Measurements from ENCODE around the gene GPS1. TPM values are rescaled to one million over a fixed set of nuclear protein-coding genes. Genes with fewer than 3 reads are reported as not detected.

The GPS1 gene
- total RNA-seq, 1 donor from 2014 or later: 102 TPM

GRCh38 chr17:82013772-82014321 lies 37.9 kb upstream of the GPS1 start:
- H3K36me3 Mint-ChIP-seq (ENCODE audit: low read depth, unreplicated experiment): no peaks in the 10 kb centered on the region
- H3K27me3 ChIP-seq (ENCODE audit: insufficient read depth, low read length): no peaks in the 10 kb centered on the region
- DNase-seq (ENCODE audit: low read depth): no peak
- no peaks in the 10 kb centered on the region for H3K9me3 ChIP-seq (ENCODE audit: insufficient read depth, low read depth, low read length)
- TF ChIP-seq EZH2 (IDR thresholded peaks at IDR 0.05; ENCODE audit: insufficient read depth, low read length) (no peak), CTCF (IDR thresholded peaks at IDR 0.05; ENCODE audit: insufficient read depth, low read depth, low read length) (no peak)
- no peak overlapping the region for H3K4me3 ChIP-seq (ENCODE audit: insufficient read depth, low read depth, low read length)
- H3K4me2 ChIP-seq (ENCODE audit: low read length): no peak overlapping the region
- H3K9ac ChIP-seq (ENCODE audit: low read length): no peak overlapping the region
- no peak overlapping the region for H3K27ac Mint-ChIP-seq (ENCODE audit: unreplicated experiment)
- H3K4me1 ChIP-seq (ENCODE audit: insufficient read depth, low read length): no peaks in the 10 kb centered on the region
- H3K27me3 Mint-ChIP-seq (ENCODE audit: low read depth, unreplicated experiment): no peaks in the 10 kb centered on the region
- no peaks in the 10 kb centered on the region for H3K79me2 ChIP-seq (ENCODE audit: insufficient read depth, low read length)
- FAIRE-seq: no peak
- H4K20me1 ChIP-seq (ENCODE audit: insufficient read depth, low read length): no peaks in the 10 kb centered on the region
- no peaks in the 10 kb centered on the region for H3K4me1 Mint-ChIP-seq (ENCODE audit: low read depth, unreplicated experiment)
- no peaks in the 10 kb centered on the region for H3K36me3 ChIP-seq (ENCODE audit: insufficient read depth, low read length)
- no peak overlapping the region for H3K4me3 Mint-ChIP-seq (ENCODE audit: unreplicated experiment)
- no peak overlapping the region for H3K27ac ChIP-seq (ENCODE audit: low read depth, low read length)
- H2AFZ ChIP-seq (ENCODE audit: low read depth, low read length): no peak overlapping the region
- H3K9me3 Mint-ChIP-seq (ENCODE audit: unreplicated experiment): no peaks in the 10 kb centered on the region

GRCh38 chr17:82014432-82014831 lies 37.3 kb upstream of the GPS1 start:
- Histone ChIP-seq H3K27ac (ENCODE audit: low read depth, low read length) (no peak overlapping the region), H3K9ac (ENCODE audit: low read length) (no peak overlapping the region), H3K36me3 (ENCODE audit: insufficient read depth, low read length) (no peaks in the 10 kb centered on the region), H3K4me2 (ENCODE audit: low read length) (no peak overlapping the region), H3K79me2 (ENCODE audit: insufficient read depth, low read length) (no peaks in the 10 kb centered on the region), H4K20me1 (ENCODE audit: insufficient read depth, low read length) (peaks cover 2% of the 10 kb centered on the region), H3K4me1 (ENCODE audit: insufficient read depth, low read length) (no peaks in the 10 kb centered on the region), H3K27me3 (ENCODE audit: insufficient read depth, low read length) (no peaks in the 10 kb centered on the region), H2AFZ (ENCODE audit: low read depth, low read length) (no peak overlapping the region), H3K9me3 (ENCODE audit: insufficient read depth, low read depth, low read length) (no peaks in the 10 kb centered on the region), H3K4me3 (ENCODE audit: insufficient read depth, low read depth, low read length) (no peak overlapping the region)
- no peaks in the 10 kb centered on the region for H3K27me3 Mint-ChIP-seq (ENCODE audit: low read depth, unreplicated experiment)
- H3K9me3 Mint-ChIP-seq (ENCODE audit: unreplicated experiment): no peaks in the 10 kb centered on the region
- H3K27ac Mint-ChIP-seq (ENCODE audit: unreplicated experiment): no peak overlapping the region
- DNase-seq (ENCODE audit: low read depth): no peak
- H3K4me1 Mint-ChIP-seq (ENCODE audit: low read depth, unreplicated experiment): no peaks in the 10 kb centered on the region
- H3K4me3 Mint-ChIP-seq (ENCODE audit: unreplicated experiment): no peak overlapping the region
- TF ChIP-seq CTCF (IDR thresholded peaks at IDR 0.05; ENCODE audit: insufficient read depth, low read depth, low read length): no peak
- TF ChIP-seq EZH2 (IDR thresholded peaks at IDR 0.05; ENCODE audit: insufficient read depth, low read length): no peak
- H3K36me3 Mint-ChIP-seq (ENCODE audit: low read depth, unreplicated experiment): no peaks in the 10 kb centered on the region
- FAIRE-seq: no peak

- H3K4me1 Mint-ChIP-seq (ENCODE audit: low read depth, unreplicated experiment): no peaks in the 10 kb centered on the region
- H2AFZ ChIP-seq (ENCODE audit: low read depth, low read length): no peak overlapping the region
- H3K36me3 Mint-ChIP-seq (ENCODE audit: low read depth, unreplicated experiment): no peaks in the 10 kb centered on the region
- no peaks in the 10 kb centered on the region for H3K27me3 Mint-ChIP-seq (ENCODE audit: low read depth, unreplicated experiment)
- H4K20me1 ChIP-seq (ENCODE audit: insufficient read depth, low read length): peaks cover 6% of the 10 kb centered on the region
- DNase-seq (ENCODE audit: low read depth): no peak
- no peak overlapping the region for H3K4me3 Mint-ChIP-seq (ENCODE audit: unreplicated experiment)
- no peaks in the 10 kb centered on the region for H3K9me3 ChIP-seq (ENCODE audit: insufficient read depth, low read depth, low read length)
- no peaks in the 10 kb centered on the region for H3K9me3 Mint-ChIP-seq (ENCODE audit: unreplicated experiment)
- no peaks in the 10 kb centered on the region for H3K27me3 ChIP-seq (ENCODE audit: insufficient read depth, low read length)
- H3K27ac Mint-ChIP-seq (ENCODE audit: unreplicated experiment): no peak overlapping the region
- H3K9ac ChIP-seq (ENCODE audit: low read length): no peak overlapping the region
- no peak overlapping the region for H3K4me2 ChIP-seq (ENCODE audit: low read length)
- no peak overlapping the region for H3K27ac ChIP-seq (ENCODE audit: low read depth, low read length)
- H3K79me2 ChIP-seq (ENCODE audit: insufficient read depth, low read length): peaks cover under 1% of the 10 kb centered on the region
- TF ChIP-seq EZH2 (IDR thresholded peaks at IDR 0.05; ENCODE audit: insufficient read depth, low read length) (no peak), CTCF (IDR thresholded peaks at IDR 0.05; ENCODE audit: insufficient read depth, low read depth, low read length) (no peak)
- no peak for FAIRE-seq
- no peak overlapping the region for H3K4me3 ChIP-seq (ENCODE audit: insufficient read depth, low read depth, low read length)
- no peaks in the 10 kb centered on the region for H3K36me3 ChIP-seq (ENCODE audit: insufficient read depth, low read length)
- H3K4me1 ChIP-seq (ENCODE audit: insufficient read depth, low read length): no peaks in the 10 kb centered on the region
These were observed 36.8 kb upstream of the GPS1 start for GRCh38 chr17:82014971-82015310.
